ENCODE measurements around the gene MERTK. TPM values are rescaled to one million over a fixed set of nuclear protein-coding genes. Genes with fewer than 3 reads are reported as not detected.
"Not testable (repeated sequence)": the region's sequence is repeated elsewhere in the genome, so short reads cannot be mapped to it uniquely, and the experiment has no call there.

Gene MERTK
- total RNA-seq, 1 experiment from 2014 or later, result 39.2 TPM

- CTCF ChIA-PET; H3K36me3 ChIP-seq (ENCODE audit: control insufficient read depth, insufficient read depth, low read length); H3K4me3 Mint-ChIP-seq (ENCODE audit: unreplicated experiment); H3K4me1 Mint-ChIP-seq (ENCODE audit: low read depth, unreplicated experiment); H3K9me3 ChIP-seq; H3K27me3 ChIP-seq (replicated peaks; ENCODE audit: control insufficient read depth, insufficient read depth, low read length); intact Hi-C loops (cut with micrococcal nuclease; ENCODE audit: unreplicated experiment); BruUV-seq (replicated peaks); H3K4me3 ChIP-seq (ENCODE audit: low read depth, low read length); H3K4me1 ChIP-seq; H3K27me3 Mint-ChIP-seq (ENCODE audit: insufficient read depth, unreplicated experiment); H3K27ac Mint-ChIP-seq (ENCODE audit: unreplicated experiment); H3K9me3 Mint-ChIP-seq (ENCODE audit: unreplicated experiment); DNase-seq: not testable (repeated sequence)
- POLR2A ChIA-PET, result interaction anchor here (0.6 kb wide), 1 partner anchor 10 kb away, joined by 6 read pairs; no protein-coding TSS in a partner anchor
- peaks cover 68% of the 10 kb centered on the region for H3K36me3 Mint-ChIP-seq (ENCODE audit: insufficient read depth, unreplicated experiment)
These were observed 25.6 kb upstream of the MERTK start for GRCh38 chr2:111872806-111873205.

- CTCF ChIA-PET, result interaction anchor here (0.6 to 1.7 kb wide), 5 partner anchors 14 to 1258 kb away, joined by 3 to 8 read pairs (median 4); partner anchors contain the start of gene MERTK
- POLR2A ChIA-PET, result interaction anchor here (0.5 to 0.7 kb wide), 5 partner anchors 11 to 171 kb away, joined by 3 to 6 read pairs (median 3); partner anchors contain the start of gene TMEM87B
- H3K9me3 Mint-ChIP-seq (ENCODE audit: unreplicated experiment), result no peaks in the 10 kb centered on the region
These were observed 14.5 kb upstream of the MERTK start, which contains the start of gene ANAPC1 for GRCh38 chr2:111883661-111884591. ANAPC1 (minus strand) TSS chr2:111884193; CDS start chr2:111880825, 3,368 bp downstream.

DNA sequence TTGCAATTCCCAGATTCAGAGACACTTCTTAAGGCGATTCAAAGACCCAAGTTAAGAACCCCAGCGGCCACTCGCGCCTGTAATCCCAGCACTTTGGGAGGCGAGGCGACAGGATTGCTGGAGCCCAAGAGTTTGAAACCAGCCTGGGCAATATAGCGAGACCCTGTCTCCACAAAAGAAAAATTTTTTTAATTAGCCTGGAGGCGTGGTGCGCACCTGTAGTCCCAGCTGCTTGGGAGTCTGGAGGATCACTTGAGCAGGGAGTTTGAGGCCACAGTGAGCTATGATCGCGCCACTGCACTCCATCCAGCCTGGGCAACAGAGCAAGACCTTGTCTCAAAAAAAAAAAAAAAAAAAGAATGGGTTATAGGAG is 13.8 kb upstream of the MERTK start:
- CTCF ChIA-PET, result interaction anchor here (0.7 to 1.7 kb wide), 4 partner anchors 13 to 1257 kb away, joined by 3 to 8 read pairs (median 4); partner anchors contain the start of gene MERTK
- H3K9me3 Mint-ChIP-seq (ENCODE audit: unreplicated experiment), result no peaks in the 10 kb centered on the region
- Histone ChIP-seq H3K4me1 (peaks cover 4% of the 10 kb centered on the region; the same call in 1 of the 2 replicates), H3K36me3 (ENCODE audit: control insufficient read depth, insufficient read depth, low read length) (no peaks in the 10 kb centered on the region), H3K4me3 (ENCODE audit: low read depth, low read length) (peak overlapping the region; percentile 93), H3K9me3 (no peaks in the 10 kb centered on the region), H3K27me3 (replicated peaks; ENCODE audit: control insufficient read depth, insufficient read depth, low read length) (no peaks in the 10 kb centered on the region)
- peak overlapping the region; percentile 88 for H3K27ac Mint-ChIP-seq (ENCODE audit: unreplicated experiment)
- intact Hi-C loops (cut with micrococcal nuclease; ENCODE audit: unreplicated experiment), result loop anchor here (10.0 kb wide), 1 partner anchor 370 kb away; the partner anchor contains the start of gene ZC3H8
- POLR2A ChIA-PET, result interaction anchor here (0.5 kb wide), 1 partner anchor 21 kb away, joined by 3 read pairs; no protein-coding TSS in a partner anchor
- H3K27me3 Mint-ChIP-seq (ENCODE audit: insufficient read depth, unreplicated experiment), result no peaks in the 10 kb centered on the region
- H3K4me1 Mint-ChIP-seq (ENCODE audit: low read depth, unreplicated experiment), result no peaks in the 10 kb centered on the region
- TF ChIP-seq CTCF (IDR thresholded peaks at IDR 0.05; ENCODE audit: insufficient read depth in 1 of 2, low read depth in 1 of 2, low read length in 1 of 2, severe bottlenecking in 1 of 2, unreplicated experiment in 1 of 2), result no peak
- peak overlapping the region; percentile 83 for H3K4me3 Mint-ChIP-seq (ENCODE audit: unreplicated experiment)
- no peak for DNase-seq
- BruUV-seq (replicated peaks), result TSS peak; percentile 95
- peaks cover 28% of the 10 kb centered on the region for H3K36me3 Mint-ChIP-seq (ENCODE audit: insufficient read depth, unreplicated experiment)

More at GRCh38 chr2:111883661-111884591, 14.5 kb upstream of the MERTK start, which contains the start of gene ANAPC1:
- H3K4me3 ChIP-seq (ENCODE audit: low read depth, low read length), result peak within 1 kb of the TSS; percentile 93
- no peaks in the 10 kb centered on the region for H3K9me3 ChIP-seq
- H3K36me3 Mint-ChIP-seq (ENCODE audit: insufficient read depth, unreplicated experiment), result peaks cover 31% of the 10 kb centered on the region
- peaks cover 4% of the 10 kb centered on the region; the same call in 1 of the 2 replicates for H3K4me1 ChIP-seq
- intact Hi-C loops (cut with micrococcal nuclease; ENCODE audit: unreplicated experiment), result loop anchor here (10.0 kb wide), 1 partner anchor 371 kb away; the partner anchor contains the start of gene ZC3H8
- peak; percentile 88 to 92 for DNase-seq
- no peaks in the 10 kb centered on the region for H3K27me3 ChIP-seq (replicated peaks; ENCODE audit: control insufficient read depth, insufficient read depth, low read length)
- BruUV-seq (replicated peaks), result no TSS peak
- peak in 1 of 2 experiments; percentile 17 for TF ChIP-seq CTCF (IDR thresholded peaks at IDR 0.05; ENCODE audit: insufficient read depth in 1 of 2, low read depth in 1 of 2, low read length in 1 of 2, severe bottlenecking in 1 of 2, unreplicated experiment in 1 of 2)
- no peaks in the 10 kb centered on the region for H3K4me1 Mint-ChIP-seq (ENCODE audit: low read depth, unreplicated experiment)
- H3K27me3 Mint-ChIP-seq (ENCODE audit: insufficient read depth, unreplicated experiment), result no peaks in the 10 kb centered on the region
- H3K4me3 Mint-ChIP-seq (ENCODE audit: unreplicated experiment), result peak within 1 kb of the TSS; percentile 83
- no peaks in the 10 kb centered on the region for H3K36me3 ChIP-seq (ENCODE audit: control insufficient read depth, insufficient read depth, low read length)
- peak within 1 kb of the TSS; percentile 88 for H3K27ac Mint-ChIP-seq (ENCODE audit: unreplicated experiment)

Measured in Caco-2 (cell line).